Measurements from ENCODE around the gene AGO1.

AGO1 gene

DNA sequence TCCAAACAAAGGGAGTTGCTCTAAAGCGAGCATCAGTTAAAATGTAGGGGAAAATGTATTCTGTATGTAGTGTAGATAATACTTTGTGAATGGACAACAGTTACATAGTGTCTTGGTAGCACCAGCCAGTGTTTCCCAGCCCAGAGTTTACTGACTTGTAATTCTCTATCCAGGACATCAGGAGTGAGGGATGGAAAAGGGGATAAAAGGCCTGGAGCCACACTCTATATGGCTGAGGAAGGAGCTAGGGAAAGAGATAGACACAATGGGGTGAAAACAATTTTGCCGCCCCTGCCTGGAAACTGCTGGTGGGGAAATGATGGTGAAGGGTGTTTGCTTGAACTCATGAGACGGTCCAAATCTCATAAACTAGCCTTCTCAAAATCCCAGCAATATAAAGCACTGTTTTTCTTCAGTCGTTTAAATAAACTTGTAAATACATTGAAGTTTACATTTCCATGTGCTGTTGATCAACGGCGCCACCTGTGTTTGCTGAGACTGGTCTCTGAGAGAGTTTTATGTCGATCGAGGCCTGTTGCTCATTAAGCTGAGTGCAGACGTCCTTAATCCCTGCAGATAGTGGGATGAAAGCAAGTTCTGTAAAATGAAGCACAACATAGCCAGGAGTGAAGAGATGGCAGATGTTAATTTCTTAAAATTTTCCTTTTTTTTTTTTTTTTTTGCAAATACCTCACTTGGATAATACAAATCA, 27.9 kb upstream of the AGO1 start:
- Histone ChIP-seq H3K4me3 (no peak overlapping the region), H3K27ac (no peak overlapping the region)
- TF ChIP-seq, protein P1, sequence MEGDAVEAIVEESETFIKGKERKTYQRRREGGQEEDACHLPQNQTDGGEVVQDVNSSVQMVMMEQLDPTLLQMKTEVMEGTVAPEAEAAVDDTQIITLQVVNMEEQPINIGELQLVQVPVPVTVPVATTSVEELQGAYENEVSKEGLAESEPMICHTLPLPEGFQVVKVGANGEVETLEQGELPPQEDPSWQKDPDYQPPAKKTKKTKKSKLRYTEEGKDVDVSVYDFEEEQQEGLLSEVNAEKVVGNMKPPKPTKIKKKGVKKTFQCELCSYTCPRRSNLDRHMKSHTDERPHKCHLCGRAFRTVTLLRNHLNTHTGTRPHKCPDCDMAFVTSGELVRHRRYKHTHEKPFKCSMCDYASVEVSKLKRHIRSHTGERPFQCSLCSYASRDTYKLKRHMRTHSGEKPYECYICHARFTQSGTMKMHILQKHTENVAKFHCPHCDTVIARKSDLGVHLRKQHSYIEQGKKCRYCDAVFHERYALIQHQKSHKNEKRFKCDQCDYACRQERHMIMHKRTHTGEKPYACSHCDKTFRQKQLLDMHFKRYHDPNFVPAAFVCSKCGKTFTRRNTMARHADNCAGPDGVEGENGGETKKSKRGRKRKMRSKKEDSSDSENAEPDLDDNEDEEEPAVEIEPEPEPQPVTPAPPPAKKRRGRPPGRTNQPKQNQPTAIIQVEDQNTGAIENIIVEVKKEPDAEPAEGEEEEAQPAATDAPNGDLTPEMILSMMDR (IDR thresholded peaks at IDR 0.05): no peak
- DNase-seq (ENCODE audit: low spot score): no peak

DNA sequence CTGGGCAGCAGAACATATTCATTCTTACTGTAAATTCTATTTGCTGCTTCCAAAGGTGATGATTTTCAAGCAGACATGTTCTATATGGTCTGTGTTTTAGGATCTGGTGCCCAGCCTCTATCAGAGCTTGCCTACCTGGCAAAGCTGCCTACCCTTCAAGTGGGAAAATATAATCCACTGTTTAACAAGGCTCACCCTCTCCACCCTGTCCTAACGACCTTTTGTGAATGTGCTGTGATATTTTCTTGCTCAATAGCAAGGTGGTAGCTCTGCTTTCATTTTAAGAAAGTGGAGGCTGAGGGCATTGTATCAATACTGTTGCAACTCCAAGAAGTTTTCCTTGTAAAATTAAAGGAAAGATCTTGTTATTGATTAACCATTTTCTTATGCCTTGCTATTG, 26.0 kb upstream of the AGO1 start:
- TF ChIP-seq, protein P1 (IDR thresholded peaks at IDR 0.05): no peak
- Histone ChIP-seq H3K27ac (no peak overlapping the region), H3K4me3 (no peak overlapping the region)
- DNase-seq (ENCODE audit: low spot score): no peak

DNA sequence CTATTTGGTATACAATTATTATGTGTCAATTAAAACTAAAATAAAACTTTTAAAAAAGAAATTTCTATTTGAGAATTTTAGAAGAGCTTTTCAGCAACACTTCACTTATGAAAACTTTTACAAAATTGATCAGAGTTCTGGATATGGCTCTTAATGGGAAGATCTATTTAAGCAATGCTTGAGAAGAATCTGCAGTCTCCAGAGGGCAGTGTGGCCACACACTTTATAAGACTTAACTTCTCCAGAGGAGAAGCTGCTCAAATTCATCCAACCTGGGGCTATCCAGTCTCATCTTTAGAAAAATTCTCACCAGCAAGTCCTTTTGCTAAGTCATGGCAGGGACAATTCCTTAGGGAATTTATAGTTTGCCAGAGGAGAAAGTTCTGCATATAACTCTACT, 25.2 kb upstream of the AGO1 start:
- Histone ChIP-seq H3K27ac (no peak overlapping the region), H3K4me3 (no peak overlapping the region)
- DNase-seq (ENCODE audit: low spot score): no peak
- TF ChIP-seq, protein P1 (IDR thresholded peaks at IDR 0.05): no peak

DNA sequence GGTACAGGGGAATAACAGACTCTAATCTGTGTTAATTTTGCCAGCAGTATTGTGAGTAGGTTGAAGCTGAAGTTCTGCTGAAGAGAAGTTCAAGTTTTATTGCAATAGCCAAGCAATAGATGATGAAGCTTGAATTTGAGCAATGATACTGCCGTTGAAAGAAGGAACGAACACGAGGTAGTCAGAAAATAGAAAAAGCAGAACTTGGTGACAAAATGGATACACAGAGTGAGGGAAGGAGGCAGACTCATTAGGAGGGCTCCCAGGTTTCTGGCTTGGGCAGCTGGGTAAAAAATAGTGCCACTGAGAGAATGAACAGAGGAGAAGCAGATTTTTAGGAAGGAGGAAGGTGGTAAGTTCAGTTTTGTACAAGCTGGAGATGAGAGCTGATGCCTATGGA, 22.3 kb upstream of the AGO1 start:
- DNase-seq (ENCODE audit: low spot score): no peak
- no peak overlapping the region for H3K4me3 ChIP-seq
- H3K27ac ChIP-seq: no peak overlapping the region
- TF ChIP-seq, protein P1 (IDR thresholded peaks at IDR 0.05): no peak

DNA sequence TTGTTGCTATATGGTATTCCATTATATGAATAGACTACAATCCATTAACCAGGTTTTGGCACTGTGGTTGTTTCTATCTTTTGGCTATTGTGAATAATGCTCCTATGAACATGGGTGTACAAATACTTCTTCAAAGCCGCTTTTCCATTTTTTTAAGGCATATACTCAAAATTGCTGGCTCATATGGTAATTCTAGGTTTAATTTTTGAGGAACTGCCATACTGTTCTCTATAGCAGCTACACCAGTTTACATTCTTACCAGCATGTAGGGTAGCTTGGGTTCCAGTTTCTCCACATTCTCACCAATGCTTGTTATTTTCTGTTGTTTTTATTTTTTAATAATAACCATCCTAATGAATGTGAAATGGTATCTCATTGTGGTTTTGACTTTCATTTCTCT, 19.9 kb upstream of the AGO1 start:
- no peak overlapping the region for H3K27ac ChIP-seq
- TF ChIP-seq, protein P1 (IDR thresholded peaks at IDR 0.05): no peak
- H3K4me3 ChIP-seq: no peak overlapping the region
- no peak for DNase-seq (ENCODE audit: low spot score)

DNA sequence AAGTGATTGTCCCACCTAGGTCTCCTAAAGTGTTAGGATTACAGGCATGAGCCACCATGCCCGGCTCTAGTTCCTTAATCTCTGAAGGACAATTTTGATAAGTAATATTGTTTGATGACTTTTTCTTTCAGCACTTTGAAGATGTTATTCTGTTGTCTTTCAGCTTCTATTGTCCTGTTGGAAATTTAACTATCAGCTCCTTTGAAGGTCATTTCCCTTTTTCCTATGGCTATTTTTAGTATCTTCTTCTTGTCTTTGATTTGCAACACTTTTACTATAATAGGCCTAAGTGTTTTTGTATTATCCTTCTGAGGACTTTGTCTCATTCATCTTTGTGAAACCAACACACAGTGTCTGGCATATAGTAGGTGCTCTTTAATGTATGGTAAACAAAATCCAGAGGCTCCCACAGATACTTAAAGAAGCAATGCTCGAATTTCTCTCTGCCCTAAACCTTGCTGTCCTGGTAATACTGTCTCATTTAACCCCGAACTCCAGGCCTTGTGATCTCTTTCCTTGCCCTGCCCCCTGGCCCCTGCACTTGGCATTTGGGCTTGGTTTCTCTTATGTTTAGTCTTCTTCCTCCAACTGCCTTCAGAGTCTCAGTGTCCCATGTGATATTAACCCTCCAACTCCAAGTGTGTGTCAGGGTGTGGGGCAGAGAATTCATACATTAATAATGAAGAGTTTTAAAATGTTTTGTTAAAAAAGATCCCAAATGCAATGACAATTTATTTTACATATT, 19.0 kb upstream of the AGO1 start:
- DNase-seq (ENCODE audit: low spot score): no peak
- TF ChIP-seq, protein P1 (IDR thresholded peaks at IDR 0.05): no peak
- no peak overlapping the region for H3K4me3 ChIP-seq
- no peak overlapping the region for H3K27ac ChIP-seq

DNA sequence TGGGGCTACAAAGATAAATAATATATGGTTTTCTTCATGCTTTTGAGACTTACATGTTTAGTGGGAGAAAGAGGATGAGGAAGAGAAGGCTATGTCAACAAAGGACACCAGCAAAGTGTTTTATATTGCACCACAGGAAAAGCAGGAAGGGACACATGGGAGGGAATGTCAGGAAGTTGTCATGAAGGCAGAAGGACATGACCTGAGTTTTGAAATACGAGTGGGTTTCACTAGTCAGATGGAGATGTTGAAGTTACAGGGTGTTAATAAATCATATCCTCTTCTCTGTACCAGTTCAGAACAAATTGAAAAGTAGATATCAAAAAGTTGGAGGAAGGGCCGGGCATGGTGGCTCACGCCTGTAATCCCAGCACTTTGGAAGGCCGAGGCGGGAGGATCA, 18.2 kb upstream of the AGO1 start:
- Histone ChIP-seq H3K4me3 (no peak overlapping the region), H3K27ac (no peak overlapping the region)
- TF ChIP-seq, protein P1 (IDR thresholded peaks at IDR 0.05): no peak
- no peak for DNase-seq (ENCODE audit: low spot score)

Measured in coronary artery (tissue), 2 donors.